GM12892 (cell line): ENCODE results near the gene ARL2BP.

ENCODE experiments used
- POLR2AphosphoS5 ChIP-seq: IDR thresholded peaks from 2 replicates; pipeline ENCODE4 v1.6.1; 2011; ENCODE audit warnings: low read depth, low read length, control low read depth
- TAF1 ChIP-seq: IDR thresholded peaks from 2 replicates; pipeline ENCODE4 v1.6.1; 2011; ENCODE audit warnings: low read depth, mild to moderate bottlenecking, control low read depth, low read length, borderline replicate concordance

DNA sequence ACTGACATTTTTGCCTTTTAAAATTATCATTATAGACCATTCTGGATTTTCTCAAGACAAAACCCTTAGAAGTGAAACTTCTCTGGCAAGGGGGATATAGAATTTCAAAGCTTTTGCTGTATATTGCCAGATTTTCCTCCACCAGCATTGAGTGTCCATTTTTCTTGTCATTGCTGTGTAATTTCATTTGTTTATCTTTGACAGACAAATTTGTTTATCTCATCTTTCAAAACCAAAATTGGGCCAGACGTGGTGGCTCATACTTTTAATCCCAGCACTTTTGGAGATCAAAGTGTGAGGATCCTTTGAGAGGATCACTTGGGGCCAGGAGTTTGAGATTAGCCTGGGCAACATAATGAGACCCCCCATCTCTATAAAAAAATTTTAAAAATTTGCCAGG, 16.0 kb upstream of the ARL2BP start:
- no peak for TF ChIP-seq POLR2AphosphoS5
- no peak for TF ChIP-seq TAF1
